Astrocyte of the cerebellum (primary cell): ENCODE results near the gene TMEM168.

ENCODE experiments used
- DNase-seq: peaks from one replicate; pipeline ENCODE4 v3.0.0-alpha.2; 2011; ENCODE audit warnings: low read depth
- H3K4me3 ChIP-seq: 2 replicates; pipeline ENCODE4 v1.5.1; 2011; ENCODE audit warnings: mild to moderate bottlenecking, low read depth, low read length, moderate library complexity
- in situ Hi-C: cut with HindIII; loops from 2 replicates; pipeline ENCODE4 v1.10.0; 2017; ENCODE audit warnings: low sequenced_read_pairs
- TF ChIP-seq, protein P1 (sequence below): IDR thresholded peaks from 2 replicates; pipeline ENCODE4 v1.5.1; 2012; ENCODE audit warnings: low read length, low read depth, moderate library complexity, mild to moderate bottlenecking; ENCODE audit errors: missing control alignments

TMEM168 gene

DNA sequence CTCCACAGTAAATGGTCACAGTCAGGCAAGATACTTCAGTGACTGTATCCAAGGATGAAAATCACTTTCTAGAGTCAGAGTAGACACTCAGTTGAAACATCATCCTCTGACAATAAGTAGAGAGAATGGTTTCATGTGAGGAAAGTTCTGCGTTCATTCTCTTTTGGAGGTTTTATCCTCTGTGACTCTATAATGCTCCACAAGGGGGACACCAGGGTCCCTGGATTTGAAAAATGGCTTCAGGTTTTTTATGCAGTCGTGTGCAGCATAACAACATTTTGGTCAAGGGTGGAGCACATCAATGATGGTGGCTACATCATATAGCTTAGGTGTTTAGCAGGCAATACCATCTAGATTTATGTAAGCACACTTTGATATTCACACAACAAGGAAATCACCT, 40.4 kb downstream of the TMEM168 start:
- in situ Hi-C loops = no loop called here
- TF ChIP-seq, protein P1, sequence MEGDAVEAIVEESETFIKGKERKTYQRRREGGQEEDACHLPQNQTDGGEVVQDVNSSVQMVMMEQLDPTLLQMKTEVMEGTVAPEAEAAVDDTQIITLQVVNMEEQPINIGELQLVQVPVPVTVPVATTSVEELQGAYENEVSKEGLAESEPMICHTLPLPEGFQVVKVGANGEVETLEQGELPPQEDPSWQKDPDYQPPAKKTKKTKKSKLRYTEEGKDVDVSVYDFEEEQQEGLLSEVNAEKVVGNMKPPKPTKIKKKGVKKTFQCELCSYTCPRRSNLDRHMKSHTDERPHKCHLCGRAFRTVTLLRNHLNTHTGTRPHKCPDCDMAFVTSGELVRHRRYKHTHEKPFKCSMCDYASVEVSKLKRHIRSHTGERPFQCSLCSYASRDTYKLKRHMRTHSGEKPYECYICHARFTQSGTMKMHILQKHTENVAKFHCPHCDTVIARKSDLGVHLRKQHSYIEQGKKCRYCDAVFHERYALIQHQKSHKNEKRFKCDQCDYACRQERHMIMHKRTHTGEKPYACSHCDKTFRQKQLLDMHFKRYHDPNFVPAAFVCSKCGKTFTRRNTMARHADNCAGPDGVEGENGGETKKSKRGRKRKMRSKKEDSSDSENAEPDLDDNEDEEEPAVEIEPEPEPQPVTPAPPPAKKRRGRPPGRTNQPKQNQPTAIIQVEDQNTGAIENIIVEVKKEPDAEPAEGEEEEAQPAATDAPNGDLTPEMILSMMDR = no peak
- no peak overlapping the region for H3K4me3 ChIP-seq
- no peak for DNase-seq

DNA sequence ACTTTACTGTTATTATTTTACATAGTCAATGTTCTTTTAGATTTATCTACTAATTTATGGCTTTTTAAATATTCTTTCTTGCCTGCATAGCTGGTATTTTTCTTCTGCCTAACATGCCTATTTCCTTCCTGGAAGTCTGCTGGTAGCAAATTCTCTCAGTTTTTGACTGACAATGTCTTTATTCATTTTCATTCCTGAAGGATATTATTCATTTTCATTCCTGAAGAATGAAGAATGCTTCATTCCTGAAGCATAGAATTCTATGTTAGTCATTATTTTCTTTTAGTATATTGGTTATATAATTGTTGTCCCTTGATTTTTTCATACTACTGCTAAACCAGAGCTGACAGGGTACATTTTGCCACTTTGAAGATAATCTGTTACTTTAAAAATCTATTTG, 41.8 kb downstream of the TMEM168 start:
- no peak overlapping the region for H3K4me3 ChIP-seq
- TF ChIP-seq, protein P1 = no peak
- in situ Hi-C loops = no loop called here
- DNase-seq = no peak

DNA sequence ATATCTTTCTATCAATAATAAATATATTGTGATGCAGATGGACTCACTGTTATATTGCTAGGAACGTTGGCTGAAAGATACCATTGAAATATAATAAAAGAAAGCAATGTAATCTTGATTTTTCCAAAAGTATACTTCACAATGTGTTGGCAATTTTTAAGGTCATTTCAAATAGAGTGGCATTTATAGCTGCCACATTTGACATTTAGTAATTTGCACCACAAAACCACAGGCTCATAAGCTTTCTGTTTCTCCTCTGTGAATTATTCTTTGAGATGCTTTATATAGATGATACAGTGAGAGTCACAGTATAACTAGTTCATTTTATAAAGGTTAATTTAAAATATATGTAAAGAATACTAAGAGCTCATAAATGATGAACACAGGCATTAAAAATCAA, 44.6 kb downstream of the TMEM168 start:
- H3K4me3 ChIP-seq = no peak overlapping the region
- in situ Hi-C loops = no loop called here
- DNase-seq = no peak
- TF ChIP-seq, protein P1 = no peak

DNA sequence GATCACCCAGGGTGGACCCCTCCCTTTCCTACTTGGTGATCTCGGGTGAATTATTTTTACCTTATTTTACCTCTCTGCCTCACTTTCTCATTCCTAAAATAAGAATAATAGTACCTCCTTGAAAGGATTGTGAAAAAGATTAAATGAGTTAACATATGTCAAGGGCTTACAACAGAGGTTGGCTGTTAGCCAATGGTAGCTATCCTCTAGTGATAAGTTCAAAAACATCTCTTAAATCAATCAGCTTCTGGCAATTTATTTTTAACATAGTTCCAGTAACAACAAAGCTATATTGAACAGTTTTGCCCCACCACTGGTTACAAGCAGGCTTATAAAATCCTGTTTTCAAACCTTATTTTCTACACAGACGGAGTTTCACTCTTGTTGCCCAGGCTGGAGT, 45.4 kb downstream of the TMEM168 start:
- TF ChIP-seq, protein P1 = no peak
- no peak overlapping the region for H3K4me3 ChIP-seq
- in situ Hi-C loops = no loop called here
- no peak for DNase-seq

DNA sequence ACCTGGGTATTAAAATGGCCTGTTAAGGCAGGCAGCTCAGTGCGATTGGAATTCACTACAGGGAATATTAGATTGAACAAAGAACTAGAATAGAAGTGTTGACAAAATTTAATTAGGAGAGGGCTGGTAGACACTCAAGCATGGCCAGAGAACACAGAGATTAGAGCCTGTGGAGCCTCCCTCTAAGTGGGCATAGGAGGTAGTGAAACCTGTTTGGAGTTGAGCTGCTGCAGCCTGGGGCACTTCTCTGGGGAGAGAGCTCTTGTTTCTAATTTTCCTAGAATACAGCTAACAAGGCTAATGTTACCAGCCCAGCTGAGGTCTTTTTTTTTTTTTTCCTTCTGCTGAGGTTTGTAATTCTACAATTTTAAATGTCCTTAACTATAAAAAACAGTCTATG, 46.4 kb downstream of the TMEM168 start:
- DNase-seq = no peak
- TF ChIP-seq, protein P1 = no peak
- no peak overlapping the region for H3K4me3 ChIP-seq
- in situ Hi-C loops = no loop called here

DNA sequence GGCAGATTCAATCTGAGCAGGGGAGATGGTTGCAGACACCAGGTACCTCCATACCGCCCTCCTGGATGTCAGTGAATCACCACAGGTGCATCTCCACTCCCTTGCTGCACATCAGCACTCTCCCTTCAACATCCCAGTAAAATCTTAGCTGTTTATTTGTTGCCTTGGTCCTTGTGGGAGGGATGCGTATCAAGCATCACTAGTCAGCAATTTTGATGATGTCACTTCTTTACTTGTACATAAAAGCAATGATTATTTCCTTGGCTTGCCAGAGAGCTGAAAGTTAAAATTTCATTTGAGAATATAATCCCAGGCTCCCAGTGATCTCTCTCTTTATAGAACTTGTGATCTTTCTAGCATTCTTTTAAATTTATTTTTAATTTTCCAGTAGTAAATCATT, 49.5 kb downstream of the TMEM168 start:
- in situ Hi-C loops = no loop called here
- no peak for DNase-seq
- TF ChIP-seq, protein P1 = no peak
- H3K4me3 ChIP-seq = no peak overlapping the region
